ENCODE data around the gene PLK5. TPM values are rescaled to one million over a fixed set of nuclear protein-coding genes. Genes with fewer than 3 reads are reported as not detected.

The PLK5 gene
- total and polyA plus RNA-seq, 2 experiments from 2014 or later, result 0.97 to 1.2 TPM

GRCh38 chr19:1575323-1576241 lies 51.7 kb downstream of the PLK5 start (continued):
- no peak for TF ChIP-seq ZNF462 (CRISPR knock-in tag; IDR thresholded peaks at IDR 0.05)

GRCh38 chr19:1576242-1577089 lies 52.6 kb downstream of the PLK5 start:
- Mint-ChIP-seq H3K4me3 (no peak overlapping the region), H3K27ac (no peak overlapping the region), H3K36me3 (ENCODE audit: low read depth) (peaks cover 27% of the 10 kb centered on the region), H3K27me3 (ENCODE audit: insufficient read depth, low read depth, poor library complexity) (peaks cover 25% of the 10 kb centered on the region), H3K9me3 (no peaks in the 10 kb centered on the region), H3K4me1 (no peaks in the 10 kb centered on the region)
- no peaks in the 10 kb centered on the region; the same call in 1 of the 2 replicates for H3K36me3 ChIP-seq (ENCODE audit: insufficient read depth)
- H3K9me2 ChIP-seq (ENCODE audit: insufficient read depth), result no peaks in the 10 kb centered on the region
- no peak overlapping the region for H3K27ac ChIP-seq (ENCODE audit: low read depth)
- ATAC-seq (no peak), DNase-seq (ENCODE audit: low spot score) (no peak)
- no peaks in the 10 kb centered on the region for H3K27me3 ChIP-seq (ENCODE audit: insufficient read depth)
- no peak overlapping the region for H2AFZ ChIP-seq
- no peaks in the 10 kb centered on the region for H3K4me1 ChIP-seq (ENCODE audit: insufficient read depth)
- H3K4me3 ChIP-seq, result no peak overlapping the region
- H3F3A ChIP-seq (replicated peaks; ENCODE audit: low read depth), result no peaks in the 10 kb centered on the region
- peaks cover 9% of the 10 kb centered on the region for H4K20me1 ChIP-seq (replicated peaks; ENCODE audit: insufficient read depth)
- H3K79me2 ChIP-seq (replicated peaks; ENCODE audit: insufficient read depth), result no peaks in the 10 kb centered on the region
- no peak overlapping the region for H3K4me2 ChIP-seq
- TF ChIP-seq REST (IDR thresholded peaks at IDR 0.05; ENCODE audit: unreplicated experiment), result no peak
- TF ChIP-seq ZNF331 (CRISPR knock-in tag; IDR thresholded peaks at IDR 0.05; ENCODE audit: low read depth), result no peak
- no peak for TF ChIP-seq CTCF (conservative IDR thresholded peaks at IDR 0.05; ENCODE audit: low read depth in 2 of 2)
- no peak for TF ChIP-seq ETS1 (IDR thresholded peaks at IDR 0.05)
- no peak for TF ChIP-seq POLR2AphosphoS5 (IDR thresholded peaks at IDR 0.05; ENCODE audit: low read depth)

All from GM23338 (cell line).